Cerebellar nuclear complex (tissue), 1 donor: Measurements from ENCODE around the gene FGD2.
"Not testable (repeated sequence)": the region's sequence is repeated elsewhere in the genome, so short reads cannot be mapped to it uniquely, and the experiment has no call there.

Experiments used
- DNase-seq, 2 experiments: peaks; one replicate each; lab custom pipeline; 2025; lab: John Stamatoyannopoulos, UW

FGD2 gene

GRCh38 chr6:36990401-36990800 is 15.1 kb upstream of the FGD2 start:
- not testable (repeated sequence) for DNase-seq

- peak in 1 of 2 experiments; percentile 19 for DNase-seq
These were observed 7.4 kb upstream of the FGD2 start for GRCh38 chr6:36997811-36998722.

GRCh38 chr6:36998723-36999038 is 6.8 kb upstream of the FGD2 start:
- no peak for DNase-seq

GRCh38 chr6:36999061-36999750 is 6.2 kb upstream of the FGD2 start:
- no peak for DNase-seq

GRCh38 chr6:36999751-37000125 is 5.7 kb upstream of the FGD2 start:
- DNase-seq: no peak

GRCh38 chr6:37004044-37004980 is 1.1 kb upstream of the FGD2 start:
- DNase-seq: no peak

- DNase-seq: no peak
These were observed 542 bp downstream of the FGD2 start for GRCh38 chr6:37005827-37006567.

- no peak for DNase-seq
These were observed 1.4 kb downstream of the FGD2 start for GRCh38 chr6:37006793-37007339.

GRCh38 chr6:37007340-37008043 is 2.0 kb downstream of the FGD2 start:
- DNase-seq: no peak

GRCh38 chr6:37008484-37009465 is 3.3 kb downstream of the FGD2 start:
- DNase-seq: no peak

- no peak for DNase-seq
These were observed 5.0 kb downstream of the FGD2 start for GRCh38 chr6:37010402-37010892.

GRCh38 chr6:37011656-37012378 is 6.4 kb downstream of the FGD2 start:
- no peak for DNase-seq

- DNase-seq: no peak
These were observed 8.3 kb downstream of the FGD2 start for GRCh38 chr6:37013516-37014491.

- DNase-seq: no peak
These were observed 9.2 kb downstream of the FGD2 start for GRCh38 chr6:37014667-37015066.

- DNase-seq: no peak
These were observed 10.1 kb downstream of the FGD2 start for GRCh38 chr6:37015532-37015931.

- DNase-seq: no peak
These were observed 11.5 kb downstream of the FGD2 start for GRCh38 chr6:37016995-37017394.

- no peak for DNase-seq
These were observed 12.2 kb downstream of the FGD2 start for GRCh38 chr6:37017606-37018197.
